ENCODE results near the gene NEURL2. TPM values are rescaled to one million over a fixed set of nuclear protein-coding genes. Genes with fewer than 3 reads are reported as not detected.

NEURL2 gene
- polyA plus RNA-seq, 1 donor (not counting 4 experiments of a cell fraction or from before 2014, with no cell fraction given), result 0.49 TPM

DNA sequence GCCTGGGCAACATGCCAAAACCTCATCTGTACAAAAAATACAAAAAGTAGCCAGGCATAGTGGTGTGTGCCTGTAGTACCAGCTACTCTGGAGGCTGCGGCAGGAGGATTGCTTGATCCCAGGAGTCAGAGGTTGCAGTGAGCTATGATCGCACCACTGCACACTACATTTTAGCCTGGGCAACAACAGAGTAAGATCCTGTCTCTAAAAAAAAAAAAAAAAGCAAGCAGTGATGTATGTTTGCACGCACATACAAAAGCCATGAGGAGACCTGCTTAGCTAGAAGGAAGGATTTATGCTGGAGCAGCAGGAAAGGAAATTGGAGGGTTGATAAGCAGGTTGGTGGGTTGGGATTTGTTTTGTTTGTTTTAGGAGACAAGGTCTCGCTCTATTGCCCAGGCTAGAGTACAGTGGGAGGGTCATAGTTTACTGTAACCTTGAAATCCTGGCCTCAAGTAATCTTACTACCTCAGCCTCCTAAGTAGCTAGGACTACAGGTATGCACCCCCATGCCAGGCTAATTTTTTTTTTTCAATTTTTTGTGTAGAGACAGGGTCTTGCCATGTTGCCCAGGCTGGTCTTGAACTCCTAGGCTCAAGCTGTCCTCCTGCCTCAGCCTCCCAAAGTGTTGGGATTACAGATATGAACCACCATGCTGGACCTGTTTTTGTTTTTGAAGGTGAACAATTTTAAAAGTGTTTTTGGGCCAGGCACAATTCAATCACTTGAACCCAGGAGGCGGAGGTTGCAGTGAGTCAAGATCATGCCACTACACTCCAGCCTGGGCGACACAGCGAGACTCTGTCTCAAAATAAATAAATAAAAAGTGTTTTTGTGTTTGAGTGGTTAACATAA lies 29.6 kb downstream of the NEURL2 start:
- no peaks in the 10 kb centered on the region for H4K20me1 ChIP-seq (ENCODE audit: control insufficient read depth, extremely low read depth, insufficient read depth, low read length)
- no peak for TF ChIP-seq EZH2 (IDR thresholded peaks at IDR 0.05; ENCODE audit: low read length)
- TF ChIP-seq, protein P1, sequence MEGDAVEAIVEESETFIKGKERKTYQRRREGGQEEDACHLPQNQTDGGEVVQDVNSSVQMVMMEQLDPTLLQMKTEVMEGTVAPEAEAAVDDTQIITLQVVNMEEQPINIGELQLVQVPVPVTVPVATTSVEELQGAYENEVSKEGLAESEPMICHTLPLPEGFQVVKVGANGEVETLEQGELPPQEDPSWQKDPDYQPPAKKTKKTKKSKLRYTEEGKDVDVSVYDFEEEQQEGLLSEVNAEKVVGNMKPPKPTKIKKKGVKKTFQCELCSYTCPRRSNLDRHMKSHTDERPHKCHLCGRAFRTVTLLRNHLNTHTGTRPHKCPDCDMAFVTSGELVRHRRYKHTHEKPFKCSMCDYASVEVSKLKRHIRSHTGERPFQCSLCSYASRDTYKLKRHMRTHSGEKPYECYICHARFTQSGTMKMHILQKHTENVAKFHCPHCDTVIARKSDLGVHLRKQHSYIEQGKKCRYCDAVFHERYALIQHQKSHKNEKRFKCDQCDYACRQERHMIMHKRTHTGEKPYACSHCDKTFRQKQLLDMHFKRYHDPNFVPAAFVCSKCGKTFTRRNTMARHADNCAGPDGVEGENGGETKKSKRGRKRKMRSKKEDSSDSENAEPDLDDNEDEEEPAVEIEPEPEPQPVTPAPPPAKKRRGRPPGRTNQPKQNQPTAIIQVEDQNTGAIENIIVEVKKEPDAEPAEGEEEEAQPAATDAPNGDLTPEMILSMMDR (optimal IDR thresholded peaks at IDR 0.05 in 1 of 3, IDR thresholded peaks at IDR 0.05 in 1 of 3, conservative IDR thresholded peaks at IDR 0.05 in 1 of 3; ENCODE audit: extremely low read depth in 1 of 3, insufficient read depth in 2 of 3, low read length in 3 of 3), result no peak
- no peaks in the 10 kb centered on the region for H3K36me3 ChIP-seq (ENCODE audit: control insufficient read depth in 2 of 2, extremely low read depth in 1 of 2, insufficient read depth in 2 of 2, low read length in 2 of 2)
- H3K9ac ChIP-seq (ENCODE audit: control insufficient read depth, extremely low read depth, insufficient read depth, low read length), result no peak overlapping the region
- DNase-seq (ENCODE audit: low read depth, low spot score), result no peak
- no peaks in the 10 kb centered on the region for H3K9me3 ChIP-seq (ENCODE audit: control insufficient read depth, low read depth, low read length)
- no peak overlapping the region for H2AFZ ChIP-seq (ENCODE audit: control insufficient read depth, low read length)
- no peak overlapping the region for H3K4me2 ChIP-seq (ENCODE audit: control insufficient read depth, extremely low read depth, insufficient read depth, low read depth, low read length)
- dilution Hi-C loops (cut with MboI; ENCODE audit: extremely low pct_ligation_motif_present, low sequenced_read_pairs), result no loop called here
- H3K9me1 ChIP-seq (ENCODE audit: control insufficient read depth, extremely low read depth, insufficient read depth, low read length), result peaks cover 2% of the 10 kb centered on the region
- no peak overlapping the region for H3K27ac ChIP-seq (ENCODE audit: control insufficient read depth, insufficient read depth, low read length)
- peaks cover 7% of the 10 kb centered on the region for H3K79me2 ChIP-seq (ENCODE audit: control insufficient read depth, insufficient read depth, low read length)
- peaks cover 11% of the 10 kb centered on the region for H3K4me1 ChIP-seq (ENCODE audit: control insufficient read depth, extremely low read depth, insufficient read depth, low read length)
- H3K27me3 ChIP-seq (ENCODE audit: control insufficient read depth, extremely low read depth, insufficient read depth, low read length), result no peaks in the 10 kb centered on the region
- FAIRE-seq, result no peak
- H3K4me3 ChIP-seq (ENCODE audit: control insufficient read depth in 2 of 3, extremely low read depth in 1 of 3, insufficient read depth in 2 of 3, low read depth in 1 of 3, low read length in 3 of 3), result no peak overlapping the region

DNA sequence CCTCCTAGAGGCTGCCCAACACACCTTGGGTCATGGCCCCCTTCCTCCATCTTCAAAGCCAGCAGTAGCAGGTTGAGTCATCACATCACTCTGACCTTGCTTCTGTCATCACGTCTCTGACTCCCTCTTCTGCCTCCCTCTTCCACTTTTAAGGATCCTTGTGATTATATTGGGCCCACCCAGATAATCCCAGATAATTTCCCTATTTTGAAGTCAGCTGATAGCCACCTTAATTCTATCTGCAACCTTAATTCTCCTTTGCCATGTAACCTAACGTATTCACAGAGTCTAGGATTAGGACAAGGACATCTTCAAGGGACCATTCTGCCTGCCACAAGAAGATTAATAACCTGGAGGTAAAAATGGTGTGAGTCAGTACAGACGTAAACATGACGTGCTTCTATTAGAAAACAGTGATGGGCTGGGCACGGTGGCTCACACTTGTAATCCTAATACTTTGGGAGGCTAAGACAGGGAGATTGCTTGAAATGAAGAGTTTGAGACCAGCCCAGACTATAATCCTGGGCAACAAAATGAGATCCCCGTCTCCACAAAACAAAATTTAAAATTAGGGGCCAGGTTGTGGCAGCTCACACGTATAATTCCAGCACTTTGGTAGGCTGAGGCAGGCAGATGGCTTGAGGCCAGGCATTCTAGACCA lies 30.3 kb downstream of the NEURL2 start:
- Histone ChIP-seq H2AFZ (ENCODE audit: control insufficient read depth, low read length) (no peak overlapping the region), H3K4me3 (ENCODE audit: control insufficient read depth in 2 of 3, extremely low read depth in 1 of 3, insufficient read depth in 2 of 3, low read depth in 1 of 3, low read length in 3 of 3) (no peak overlapping the region), H3K27me3 (ENCODE audit: control insufficient read depth, extremely low read depth, insufficient read depth, low read length) (no peaks in the 10 kb centered on the region), H3K79me2 (ENCODE audit: control insufficient read depth, insufficient read depth, low read length) (peaks cover 14% of the 10 kb centered on the region), H3K9ac (ENCODE audit: control insufficient read depth, extremely low read depth, insufficient read depth, low read length) (no peak overlapping the region), H3K9me3 (ENCODE audit: control insufficient read depth, low read depth, low read length) (no peaks in the 10 kb centered on the region), H3K4me2 (ENCODE audit: control insufficient read depth, extremely low read depth, insufficient read depth, low read depth, low read length) (no peak overlapping the region), H4K20me1 (ENCODE audit: control insufficient read depth, extremely low read depth, insufficient read depth, low read length) (no peaks in the 10 kb centered on the region), H3K27ac (ENCODE audit: control insufficient read depth, insufficient read depth, low read length) (no peak overlapping the region), H3K4me1 (ENCODE audit: control insufficient read depth, extremely low read depth, insufficient read depth, low read length) (peaks cover 17% of the 10 kb centered on the region), H3K9me1 (ENCODE audit: control insufficient read depth, extremely low read depth, insufficient read depth, low read length) (peaks cover 2% of the 10 kb centered on the region), H3K36me3 (ENCODE audit: control insufficient read depth in 2 of 2, extremely low read depth in 1 of 2, insufficient read depth in 2 of 2, low read length in 2 of 2) (no peaks in the 10 kb centered on the region)
- DNase-seq (ENCODE audit: low read depth, low spot score), result no peak
- FAIRE-seq, result no peak
- TF ChIP-seq, protein P1 (optimal IDR thresholded peaks at IDR 0.05 in 1 of 3, IDR thresholded peaks at IDR 0.05 in 1 of 3, conservative IDR thresholded peaks at IDR 0.05 in 1 of 3; ENCODE audit: extremely low read depth in 1 of 3, insufficient read depth in 2 of 3, low read length in 3 of 3), result no peak
- no peak for TF ChIP-seq EZH2 (IDR thresholded peaks at IDR 0.05; ENCODE audit: low read length)
- dilution Hi-C loops (cut with MboI; ENCODE audit: extremely low pct_ligation_motif_present, low sequenced_read_pairs), result no loop called here
